ENCODE measurements around the gene JMJD7. TPM values are rescaled to one million over a fixed set of nuclear protein-coding genes. Genes with fewer than 3 reads are reported as not detected.

The JMJD7 gene
- total RNA-seq, 6 donors from 2014 or later: 14.4 to 41.5 (median 31.2) TPM

DNA sequence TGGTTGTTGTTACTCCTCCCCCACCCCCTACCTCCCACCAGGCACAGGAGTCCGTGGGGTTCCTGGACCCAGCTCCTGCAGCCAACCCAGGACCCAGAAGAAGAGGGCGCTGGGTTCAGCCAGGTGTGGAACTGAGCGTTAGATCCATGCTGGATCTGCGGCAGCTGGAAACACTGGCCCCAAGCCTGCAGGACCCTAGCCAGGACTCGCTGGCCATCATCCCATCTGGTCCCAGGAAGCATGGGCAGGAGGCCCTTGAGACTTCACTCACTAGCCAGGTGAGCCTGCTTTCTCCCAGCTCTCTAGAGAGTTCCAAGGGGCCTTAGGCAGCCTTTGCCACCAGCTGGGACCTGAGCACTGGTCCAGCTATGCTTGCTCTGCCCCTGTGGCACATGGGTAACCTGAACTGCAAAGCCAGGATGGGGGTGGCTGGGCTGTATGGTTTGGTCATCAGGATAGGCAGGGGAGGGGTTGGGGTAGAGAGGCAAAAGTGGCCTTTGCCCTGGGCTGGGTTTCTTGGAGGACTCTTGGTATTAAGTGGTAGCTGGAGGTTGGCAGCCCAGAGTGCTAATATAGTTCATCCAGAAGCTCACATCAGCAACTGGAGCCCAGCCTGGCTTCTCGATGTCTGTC, 7.0 kb upstream of the JMJD7 start:
- DNase-seq (no peak), ATAC-seq (ENCODE audit: low FRiP score in 2 of 2) (no peak)
- WGBS, 2 donors: 94 to 95% methylated on average over 4 to 6 of the region's 6 CpGs

DNA sequence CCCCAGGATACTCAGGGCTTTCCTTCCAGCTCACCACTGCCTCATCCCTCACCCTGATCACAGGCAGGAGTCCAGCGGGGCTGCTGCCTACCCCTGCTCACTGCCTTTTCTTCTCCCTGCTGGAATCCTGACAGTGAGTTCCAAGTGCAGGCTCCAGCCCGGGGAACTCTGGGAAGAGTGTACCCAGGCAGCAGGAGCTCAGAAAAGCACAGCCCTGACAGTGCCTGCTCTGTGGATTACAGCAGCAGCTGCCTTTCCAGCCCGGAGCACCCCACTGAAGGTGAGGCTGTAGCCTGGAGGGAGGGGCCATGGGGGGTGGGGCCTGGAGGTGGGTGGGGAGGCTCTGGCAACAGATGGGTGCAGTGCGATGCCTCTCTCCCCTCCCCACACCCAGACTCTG, 6.1 kb upstream of the JMJD7 start:
- Histone ChIP-seq H3K27ac (no peak overlapping the region), H3K4me1 (no peaks in the 10 kb centered on the region), H3K4me3 (no peak overlapping the region), H3K9me3 (no peaks in the 10 kb centered on the region), H3K27me3 (no peaks in the 10 kb centered on the region), H3K36me3 (peaks cover 0 to 84% (median 65%) of the 10 kb centered on the region in 4 donors)
- ATAC-seq (ENCODE audit: low FRiP score in 2 of 2) (no peak), DNase-seq (no peak)
- WGBS, 2 donors: 73 to 100% methylated on average over 3 of the region's 4 CpGs
- no peak for TF ChIP-seq POLR2AphosphoS5 (IDR thresholded peaks at IDR 0.05)
- TF ChIP-seq, protein P1, sequence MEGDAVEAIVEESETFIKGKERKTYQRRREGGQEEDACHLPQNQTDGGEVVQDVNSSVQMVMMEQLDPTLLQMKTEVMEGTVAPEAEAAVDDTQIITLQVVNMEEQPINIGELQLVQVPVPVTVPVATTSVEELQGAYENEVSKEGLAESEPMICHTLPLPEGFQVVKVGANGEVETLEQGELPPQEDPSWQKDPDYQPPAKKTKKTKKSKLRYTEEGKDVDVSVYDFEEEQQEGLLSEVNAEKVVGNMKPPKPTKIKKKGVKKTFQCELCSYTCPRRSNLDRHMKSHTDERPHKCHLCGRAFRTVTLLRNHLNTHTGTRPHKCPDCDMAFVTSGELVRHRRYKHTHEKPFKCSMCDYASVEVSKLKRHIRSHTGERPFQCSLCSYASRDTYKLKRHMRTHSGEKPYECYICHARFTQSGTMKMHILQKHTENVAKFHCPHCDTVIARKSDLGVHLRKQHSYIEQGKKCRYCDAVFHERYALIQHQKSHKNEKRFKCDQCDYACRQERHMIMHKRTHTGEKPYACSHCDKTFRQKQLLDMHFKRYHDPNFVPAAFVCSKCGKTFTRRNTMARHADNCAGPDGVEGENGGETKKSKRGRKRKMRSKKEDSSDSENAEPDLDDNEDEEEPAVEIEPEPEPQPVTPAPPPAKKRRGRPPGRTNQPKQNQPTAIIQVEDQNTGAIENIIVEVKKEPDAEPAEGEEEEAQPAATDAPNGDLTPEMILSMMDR (IDR thresholded peaks at IDR 0.05): no peak
- TF ChIP-seq POLR2A (IDR thresholded peaks at IDR 0.05): no peak
- TF ChIP-seq EP300 (IDR thresholded peaks at IDR 0.05): no peak

More for the DNA sequence above, 7.0 kb upstream of the JMJD7 start:
- no peak overlapping the region for H3K4me3 ChIP-seq
- H3K27ac ChIP-seq: no peak overlapping the region
- no peak for TF ChIP-seq EP300 (IDR thresholded peaks at IDR 0.05)
- no peak for TF ChIP-seq POLR2AphosphoS5 (IDR thresholded peaks at IDR 0.05)
- no peak for TF ChIP-seq POLR2A (IDR thresholded peaks at IDR 0.05)
- TF ChIP-seq, protein P1 (IDR thresholded peaks at IDR 0.05): no peak
- H3K9me3 ChIP-seq: no peaks in the 10 kb centered on the region
- no peaks in the 10 kb centered on the region for H3K4me1 ChIP-seq
- H3K36me3 ChIP-seq: peaks cover 0 to 91% (median 70%) of the 10 kb centered on the region in 4 donors
- H3K27me3 ChIP-seq: no peaks in the 10 kb centered on the region

GRCh38 chr15:41822471-41822870, 5.4 kb upstream of the JMJD7 start:
- ATAC-seq (ENCODE audit: low FRiP score in 2 of 2) (no peak), DNase-seq (no peak)
- 93 to 96% methylated on average over 6 of the region's 6 CpGs for WGBS, 2 donors
- H3K9me3 ChIP-seq: no peaks in the 10 kb centered on the region
- TF ChIP-seq POLR2AphosphoS5 (IDR thresholded peaks at IDR 0.05) (no peak), POLR2A (IDR thresholded peaks at IDR 0.05) (no peak), EP300 (IDR thresholded peaks at IDR 0.05) (no peak)
- TF ChIP-seq, protein P1 (IDR thresholded peaks at IDR 0.05): no peak
- no peaks in the 10 kb centered on the region for H3K27me3 ChIP-seq
- peaks cover 4 to 6% (median 5%) of the 10 kb centered on the region in 4 donors for H3K4me1 ChIP-seq
- H3K4me3 ChIP-seq: no peak overlapping the region
- H3K36me3 ChIP-seq: peaks cover 0 to 78% (median 59%) of the 10 kb centered on the region in 4 donors
- H3K27ac ChIP-seq: no peak overlapping the region

DNA sequence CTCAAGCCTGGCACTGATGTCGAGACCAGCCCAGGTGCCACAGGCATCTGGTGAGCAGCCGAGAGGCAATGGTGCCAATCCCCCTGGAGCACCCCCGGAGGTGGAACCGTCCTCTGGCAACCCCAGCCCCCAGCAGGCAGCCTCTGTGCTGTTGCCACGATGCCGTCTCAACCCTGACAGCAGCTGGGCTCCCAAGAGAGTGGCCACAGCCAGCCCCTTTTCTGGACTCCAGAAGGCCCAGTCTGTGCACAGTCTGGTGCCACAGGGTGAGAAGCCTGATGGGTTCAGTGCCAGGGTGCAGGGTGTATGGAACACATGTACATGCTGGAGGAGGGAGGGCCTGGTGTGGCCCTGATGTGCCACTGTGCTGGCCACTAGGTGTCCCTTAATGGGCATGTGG, 4.9 kb upstream of the JMJD7 start:
- TF ChIP-seq EP300 (IDR thresholded peaks at IDR 0.05) (no peak), POLR2AphosphoS5 (IDR thresholded peaks at IDR 0.05) (no peak), POLR2A (IDR thresholded peaks at IDR 0.05) (no peak)
- TF ChIP-seq, protein P1 (IDR thresholded peaks at IDR 0.05): no peak
- ATAC-seq (ENCODE audit: low FRiP score in 2 of 2): no peak
- 88 to 98% methylated on average over 6 of the region's 6 CpGs for WGBS, 2 donors
- DNase-seq: no peak
- Histone ChIP-seq H3K27me3 (no peaks in the 10 kb centered on the region), H3K4me1 (peaks cover 6 to 8% (median 6%) of the 10 kb centered on the region in 4 donors), H3K27ac (no peak overlapping the region), H3K9me3 (no peaks in the 10 kb centered on the region), H3K36me3 (peaks cover 0 to 73% (median 54%) of the 10 kb centered on the region in 4 donors), H3K4me3 (no peak overlapping the region)

- H3K27me3 ChIP-seq: no peaks in the 10 kb centered on the region
- H3K4me1 ChIP-seq: peaks cover 6 to 9% (median 7%) of the 10 kb centered on the region in 4 donors
- H3K27ac ChIP-seq: no peak overlapping the region
- H3K9me3 ChIP-seq: no peaks in the 10 kb centered on the region
- no peak overlapping the region for H3K4me3 ChIP-seq
- TF ChIP-seq POLR2A (IDR thresholded peaks at IDR 0.05): no peak
- TF ChIP-seq, protein P1 (IDR thresholded peaks at IDR 0.05): no peak
- TF ChIP-seq POLR2AphosphoS5 (IDR thresholded peaks at IDR 0.05): no peak
- no peak for TF ChIP-seq EP300 (IDR thresholded peaks at IDR 0.05)
- DNase-seq (no peak), ATAC-seq (ENCODE audit: low FRiP score in 2 of 2) (no peak)
- WGBS, 2 donors: 88 to 94% methylated on average over 3 to 10 of the region's 11 CpGs
- H3K36me3 ChIP-seq: peaks cover 0 to 67% (median 49%) of the 10 kb centered on the region in 4 donors
Measured at GRCh38 chr15:41823502-41823901, 4.4 kb upstream of the JMJD7 start.
